WTC11 (cell line): Measurements from ENCODE around the gene TLE4. TPM values are rescaled to one million over a fixed set of nuclear protein-coding genes. Genes with fewer than 3 reads are reported as not detected.

Experiments
- ATAC-seq: fragments of 200-7000 bp; cut with Tn5 transposase; 2 replicates; pipeline ENCODE4 v1.10.0; 2021; ENCODE audit warnings: mild to moderate bottlenecking, moderate library complexity
- CTCF ChIA-PET: fragments of 300-600 bp; sonication (Branson Sonifier 250); formaldehyde crosslinking; loops from one replicate; lab custom pipeline; 2021; ENCODE audit warnings: antibody characterized with exemption; lab: Charles Lee
- POLR2A ChIA-PET: fragments of 350-600 bp; sonication (Branson Sonifier 250); formaldehyde crosslinking; loops from one replicate; lab custom pipeline; 2021; ENCODE audit warnings: antibody characterized with exemption; lab: Charles Lee
- DNase-seq: peaks from one replicate; pipeline ENCODE4 v3.0.0; 2021; ENCODE audit warnings: low spot score
- H3K27ac Mint-ChIP-seq: 2 replicates; pipeline ENCODE4 v1.8.0; 2021; ENCODE audit warnings: mixed read lengths
- H3K27me3 Mint-ChIP-seq: 2 replicates; pipeline ENCODE4 v1.8.0; 2021; ENCODE audit warnings: low read depth, mild to moderate bottlenecking, moderate library complexity, mixed read lengths
- H3K36me3 Mint-ChIP-seq: 2 replicates; pipeline ENCODE4 v1.8.0; 2021; ENCODE audit warnings: mixed read lengths
- H3K4me1 Mint-ChIP-seq: 2 replicates; pipeline ENCODE4 v1.8.0; 2022; ENCODE audit warnings: mixed read lengths
- H3K4me3 Mint-ChIP-seq: 2 replicates; pipeline ENCODE4 v1.8.0; 2021; ENCODE audit warnings: mild to moderate bottlenecking, moderate library complexity, mixed read lengths
- H3K9me3 Mint-ChIP-seq: 2 replicates; pipeline ENCODE4 v1.8.0; 2021; ENCODE audit warnings: mixed read lengths
- ELF4 ChIP-seq: sonication (generic); formaldehyde crosslinking; IDR thresholded peaks from 2 replicates; pipeline ENCODE4 v1.8.1; 2022; ENCODE audit warnings: low read depth, mild to moderate bottlenecking, moderate library complexity, missing genetic modification reagents
- ETV6 ChIP-seq: sonication (generic); formaldehyde crosslinking; IDR thresholded peaks from 2 replicates; pipeline ENCODE4 v1.8.1; 2022; ENCODE audit warnings: mild to moderate bottlenecking, missing genetic modification reagents
- GRHL2 ChIP-seq: fragments of 250-450 bp; sonication (Bioruptor Pico); IDR thresholded peaks from 2 replicates; pipeline ENCODE4 v1.8.0; 2022; ENCODE audit warnings: mild to moderate bottlenecking, moderate library complexity; ENCODE audit not compliant: insufficient replicate concordance, severe bottlenecking
- IRF2 ChIP-seq: sonication (generic); formaldehyde crosslinking; IDR thresholded peaks from 2 replicates; pipeline ENCODE4 v1.8.0; 2022; ENCODE audit warnings: low read depth, missing genetic modification reagents, borderline replicate concordance
- JAZF1 ChIP-seq: fragments of 250-450 bp; sonication (Bioruptor Pico); IDR thresholded peaks from 2 replicates; pipeline ENCODE4 v1.9.0; 2021; ENCODE audit warnings: moderate library complexity, mild to moderate bottlenecking, inconsistent platforms
- PRRX2 ChIP-seq: fragments of 250-450 bp; sonication (Bioruptor Pico); IDR thresholded peaks from 2 replicates; pipeline ENCODE4 v1.8.0; 2021; ENCODE audit warnings: mild to moderate bottlenecking
- RORB ChIP-seq: fragments of 250-450 bp; sonication (Bioruptor Pico); IDR thresholded peaks from 2 replicates; pipeline ENCODE4 v1.9.0; 2021; ENCODE audit warnings: mild to moderate bottlenecking
- ZBTB21 ChIP-seq: sonication (generic); formaldehyde crosslinking; IDR thresholded peaks from 2 replicates; pipeline ENCODE4 v1.8.1; 2023; ENCODE audit warnings: mild to moderate bottlenecking, missing genetic modification reagents, borderline replicate concordance
- ZNF396 ChIP-seq: fragments of 250-450 bp; sonication (Bioruptor Pico); IDR thresholded peaks from 2 replicates; pipeline ENCODE4 v1.8.0; 2021; ENCODE audit warnings: mild to moderate bottlenecking, moderate library complexity, borderline replicate concordance
- ZNF416 ChIP-seq: fragments of 250-450 bp; sonication (Bioruptor Pico); IDR thresholded peaks from 2 replicates; pipeline ENCODE4 v1.9.0; 2021; ENCODE audit warnings: mild to moderate bottlenecking, inconsistent platforms
- total RNA-seq: library from RNA; stranded (reverse); gene quantifications from 3 replicates; pipeline ENCODE4 v1.2.3, GENCODE V29; 2021
- TF ChIP-seq, protein P1 (sequence below): fragments of 250-450 bp; sonication (Bioruptor Pico); conservative IDR thresholded peaks from 2 replicates; pipeline ENCODE4 v1.9.0; 2021; ENCODE audit warnings: mild to moderate bottlenecking
- TF ChIP-seq, protein P2 (sequence below): sonication (generic); formaldehyde crosslinking; IDR thresholded peaks from 2 replicates; pipeline ENCODE4 v1.8.1; 2023; ENCODE audit warnings: mild to moderate bottlenecking, missing genetic modification reagents
- TF ChIP-seq, protein P3 (sequence below): sonication (generic); formaldehyde crosslinking; IDR thresholded peaks from 2 replicates; pipeline ENCODE4 v1.8.1; 2022; ENCODE audit warnings: missing genetic modification reagents, borderline replicate concordance
- TF ChIP-seq, protein P4 (sequence below): sonication (generic); formaldehyde crosslinking; IDR thresholded peaks from 2 replicates; pipeline ENCODE4 v1.8.0; 2022; ENCODE audit warnings: mild to moderate bottlenecking, missing genetic modification reagents
- TF ChIP-seq, protein P5 (sequence below): sonication (generic); formaldehyde crosslinking; conservative IDR thresholded peaks from 2 replicates; pipeline ENCODE4 v1.8.1; 2022; ENCODE audit warnings: mild to moderate bottlenecking, missing genetic modification reagents
- TF ChIP-seq, protein P6 (sequence below): sonication (generic); formaldehyde crosslinking; IDR thresholded peaks from 2 replicates; pipeline ENCODE4 v1.8.0; 2023; ENCODE audit warnings: mild to moderate bottlenecking, missing genetic modification reagents
- TF ChIP-seq, protein P7 (sequence below): fragments of 200-600 bp; IDR thresholded peaks from 2 replicates; pipeline ENCODE4 v1.8.0; 2022; ENCODE audit warnings: antibody characterized with exemption

Gene TLE4
- total RNA-seq, 1 experiment from 2014 or later, result 48.1 TPM

DNA sequence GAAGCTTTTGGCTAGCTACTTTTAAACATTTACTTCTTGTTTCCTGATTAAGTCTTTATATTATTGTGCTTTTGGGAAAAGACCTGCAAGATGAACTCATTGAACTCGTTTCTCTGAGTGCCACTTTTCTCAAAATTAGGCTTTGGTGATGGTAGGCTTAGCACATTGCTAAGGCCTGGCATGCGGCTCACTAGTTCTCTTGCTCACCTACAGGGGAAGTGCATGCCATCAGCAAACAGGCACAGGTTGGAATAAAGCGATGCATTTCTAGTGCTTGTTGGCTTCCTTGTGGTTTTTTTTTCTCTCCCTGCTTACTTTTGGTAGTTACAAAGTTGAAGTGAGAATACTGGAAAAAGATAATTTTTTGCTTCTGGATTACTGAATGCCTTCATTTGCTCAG, 41.4 kb downstream of the TLE4 start:
- DNase-seq (no peak), ATAC-seq (peak; percentile 78)
- CTCF ChIA-PET, result no interaction called here
- Mint-ChIP-seq H3K4me3 (no peak overlapping the region), H3K36me3 (no peaks in the 10 kb centered on the region), H3K9me3 (no peaks in the 10 kb centered on the region), H3K27ac (no peak overlapping the region)
- TF ChIP-seq IRF2 (CRISPR knock-in tag) (no peak), JAZF1 (CRISPR knock-in tag) (no peak)
- TF ChIP-seq, protein P1, sequence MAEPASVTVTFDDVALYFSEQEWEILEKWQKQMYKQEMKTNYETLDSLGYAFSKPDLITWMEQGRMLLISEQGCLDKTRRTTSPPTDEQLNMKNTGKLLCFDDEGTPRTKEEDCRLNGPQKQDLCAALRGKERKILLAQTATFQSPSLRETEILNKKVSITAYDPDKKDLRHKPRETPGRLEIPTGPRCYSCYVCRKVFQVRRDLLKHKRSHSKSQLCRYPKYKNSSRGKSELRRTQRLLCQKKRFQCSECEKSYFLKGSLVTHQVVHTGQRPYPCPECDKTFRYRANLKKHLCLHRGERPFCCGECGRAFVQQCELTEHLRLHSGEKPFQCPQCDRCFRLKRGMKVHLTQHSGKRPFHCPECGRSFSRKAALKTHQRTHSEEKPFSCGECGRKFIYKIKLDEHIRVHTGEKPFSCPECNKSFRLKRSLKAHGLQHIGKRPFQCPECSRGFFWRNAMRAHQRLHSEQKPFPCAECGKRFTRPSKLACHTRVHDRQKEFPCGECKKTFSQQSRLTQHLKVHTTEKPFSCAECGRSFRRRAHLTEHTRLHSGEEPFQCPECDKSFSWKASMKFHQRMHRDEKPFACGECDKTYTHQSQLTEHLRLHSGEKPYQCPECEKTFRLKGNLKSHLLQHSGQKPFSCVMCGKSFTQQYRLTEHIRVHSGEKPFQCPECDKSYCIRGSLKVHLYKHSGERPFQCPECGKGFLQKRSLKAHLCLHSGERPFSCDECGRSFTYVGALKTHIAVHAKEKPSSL (CRISPR knock-in tag), result no peak
- TF ChIP-seq, protein P2, sequence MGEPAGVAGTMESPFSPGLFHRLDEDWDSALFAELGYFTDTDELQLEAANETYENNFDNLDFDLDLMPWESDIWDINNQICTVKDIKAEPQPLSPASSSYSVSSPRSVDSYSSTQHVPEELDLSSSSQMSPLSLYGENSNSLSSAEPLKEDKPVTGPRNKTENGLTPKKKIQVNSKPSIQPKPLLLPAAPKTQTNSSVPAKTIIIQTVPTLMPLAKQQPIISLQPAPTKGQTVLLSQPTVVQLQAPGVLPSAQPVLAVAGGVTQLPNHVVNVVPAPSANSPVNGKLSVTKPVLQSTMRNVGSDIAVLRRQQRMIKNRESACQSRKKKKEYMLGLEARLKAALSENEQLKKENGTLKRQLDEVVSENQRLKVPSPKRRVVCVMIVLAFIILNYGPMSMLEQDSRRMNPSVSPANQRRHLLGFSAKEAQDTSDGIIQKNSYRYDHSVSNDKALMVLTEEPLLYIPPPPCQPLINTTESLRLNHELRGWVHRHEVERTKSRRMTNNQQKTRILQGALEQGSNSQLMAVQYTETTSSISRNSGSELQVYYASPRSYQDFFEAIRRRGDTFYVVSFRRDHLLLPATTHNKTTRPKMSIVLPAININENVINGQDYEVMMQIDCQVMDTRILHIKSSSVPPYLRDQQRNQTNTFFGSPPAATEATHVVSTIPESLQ (CRISPR knock-in tag), result no peak
- TF ChIP-seq, all 79 proteins: peak for 0
- Mint-ChIP-seq H3K27me3 (no peaks in the 10 kb centered on the region), H3K4me1 (peaks cover 76% of the 10 kb centered on the region)
- POLR2A ChIA-PET, result no interaction called here

DNA sequence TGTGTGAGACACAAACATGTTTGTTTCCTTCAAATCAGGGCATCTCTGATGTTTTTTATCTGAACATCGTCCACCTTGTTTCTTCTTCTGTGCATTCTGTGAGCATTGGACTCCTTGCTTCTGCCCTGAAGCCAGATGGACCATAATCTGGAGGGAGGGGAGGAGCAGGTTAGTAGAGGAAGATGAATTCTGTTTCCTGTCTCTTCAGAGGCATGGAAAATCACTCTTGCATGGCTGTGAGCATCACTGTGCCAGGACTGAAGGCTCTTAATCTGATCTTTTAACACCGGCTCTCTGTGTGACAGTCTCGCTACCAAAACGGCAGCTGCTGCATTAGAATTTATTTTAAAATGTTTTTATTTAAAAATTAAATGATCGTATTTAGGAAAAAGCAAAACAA, 43.3 kb downstream of the TLE4 start:
- ChIA-PET POLR2A (no interaction called here), CTCF (no interaction called here)
- ATAC-seq (no peak), DNase-seq (no peak)
- H3K36me3 Mint-ChIP-seq, result peaks cover 3% of the 10 kb centered on the region; the same call in 1 of the 2 replicates
- TF ChIP-seq, protein P3, sequence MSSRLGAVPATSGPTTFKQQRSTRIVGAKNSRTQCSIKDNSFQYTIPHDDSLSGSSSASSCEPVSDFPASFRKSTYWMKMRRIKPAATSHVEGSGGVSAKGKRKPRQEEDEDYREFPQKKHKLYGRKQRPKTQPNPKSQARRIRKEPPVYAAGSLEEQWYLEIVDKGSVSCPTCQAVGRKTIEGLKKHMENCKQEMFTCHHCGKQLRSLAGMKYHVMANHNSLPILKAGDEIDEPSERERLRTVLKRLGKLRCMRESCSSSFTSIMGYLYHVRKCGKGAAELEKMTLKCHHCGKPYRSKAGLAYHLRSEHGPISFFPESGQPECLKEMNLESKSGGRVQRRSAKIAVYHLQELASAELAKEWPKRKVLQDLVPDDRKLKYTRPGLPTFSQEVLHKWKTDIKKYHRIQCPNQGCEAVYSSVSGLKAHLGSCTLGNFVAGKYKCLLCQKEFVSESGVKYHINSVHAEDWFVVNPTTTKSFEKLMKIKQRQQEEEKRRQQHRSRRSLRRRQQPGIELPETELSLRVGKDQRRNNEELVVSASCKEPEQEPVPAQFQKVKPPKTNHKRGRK (CRISPR knock-in tag), result no peak
- no peak for TF ChIP-seq ZNF396
- TF ChIP-seq, protein P4, sequence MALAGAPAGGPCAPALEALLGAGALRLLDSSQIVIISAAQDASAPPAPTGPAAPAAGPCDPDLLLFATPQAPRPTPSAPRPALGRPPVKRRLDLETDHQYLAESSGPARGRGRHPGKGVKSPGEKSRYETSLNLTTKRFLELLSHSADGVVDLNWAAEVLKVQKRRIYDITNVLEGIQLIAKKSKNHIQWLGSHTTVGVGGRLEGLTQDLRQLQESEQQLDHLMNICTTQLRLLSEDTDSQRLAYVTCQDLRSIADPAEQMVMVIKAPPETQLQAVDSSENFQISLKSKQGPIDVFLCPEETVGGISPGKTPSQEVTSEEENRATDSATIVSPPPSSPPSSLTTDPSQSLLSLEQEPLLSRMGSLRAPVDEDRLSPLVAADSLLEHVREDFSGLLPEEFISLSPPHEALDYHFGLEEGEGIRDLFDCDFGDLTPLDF (CRISPR knock-in tag), result no peak
- H3K4me1 Mint-ChIP-seq, result peaks cover 68% of the 10 kb centered on the region
- H3K27me3 Mint-ChIP-seq, result no peaks in the 10 kb centered on the region
- no peaks in the 10 kb centered on the region for H3K9me3 Mint-ChIP-seq
- H3K4me3 Mint-ChIP-seq, result no peak overlapping the region
- H3K27ac Mint-ChIP-seq, result peak overlapping the region; percentile 9; the same call in 1 of the 2 replicates

DNA sequence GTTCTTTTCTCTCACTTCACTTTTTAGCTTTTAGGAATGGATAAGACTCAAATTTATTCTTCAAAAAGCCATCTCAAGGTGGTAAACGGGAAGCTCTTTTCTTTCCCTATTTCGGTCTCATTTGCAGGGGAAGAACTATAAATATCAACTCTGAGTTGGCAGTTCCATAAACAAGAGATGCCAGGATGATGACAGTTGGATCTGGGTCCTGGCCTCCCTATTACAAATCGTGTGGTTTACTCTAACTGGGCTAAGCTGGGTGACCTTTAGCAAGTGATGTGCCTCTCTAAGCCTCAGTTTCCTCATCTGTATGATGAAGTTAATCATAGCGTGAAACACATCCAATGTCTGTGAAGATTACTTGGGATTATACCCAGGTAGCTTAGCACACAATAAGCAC, 44.2 kb downstream of the TLE4 start:
- peaks cover 3% of the 10 kb centered on the region; the same call in 1 of the 2 replicates for H3K36me3 Mint-ChIP-seq
- H3K4me1 Mint-ChIP-seq, result peaks cover 64% of the 10 kb centered on the region
- no peak overlapping the region for H3K4me3 Mint-ChIP-seq
- DNase-seq (no peak), ATAC-seq (no peak)
- H3K9me3 Mint-ChIP-seq, result no peaks in the 10 kb centered on the region
- TF ChIP-seq GRHL2 (CRISPR knock-in tag), result no peak
- CTCF ChIA-PET, result no interaction called here
- POLR2A ChIA-PET, result interaction anchor here (0.6 kb wide), 1 partner anchor 45 kb away, joined by 3 read pairs; the partner anchor contains the start of gene TLE4
- no peak overlapping the region for H3K27ac Mint-ChIP-seq
- H3K27me3 Mint-ChIP-seq, result no peaks in the 10 kb centered on the region

DNA sequence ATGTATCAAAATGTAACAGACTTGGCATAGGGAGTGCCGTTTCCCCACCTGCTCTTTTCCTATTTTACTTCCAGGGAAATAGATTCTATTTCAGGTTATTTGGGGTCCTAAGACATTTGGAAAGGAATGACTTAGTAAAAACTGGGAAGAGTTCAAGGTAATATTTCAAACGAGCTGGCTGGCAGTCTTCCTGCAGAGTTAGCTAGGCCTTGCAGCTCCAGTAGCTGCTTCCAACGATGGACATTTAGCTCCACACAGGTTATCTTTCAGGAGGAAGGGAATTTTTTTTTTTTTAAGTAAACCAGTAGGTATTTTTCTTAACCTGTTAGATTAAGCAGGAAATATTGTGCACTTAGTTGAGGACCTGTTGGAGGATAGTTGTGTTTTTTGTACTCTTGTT, 45.2 kb downstream of the TLE4 start:
- DNase-seq (no peak), ATAC-seq (no peak)
- H3K36me3 Mint-ChIP-seq, result peaks cover 3% of the 10 kb centered on the region; the same call in 1 of the 2 replicates
- H3K4me3 Mint-ChIP-seq, result no peak overlapping the region
- POLR2A ChIA-PET, result no interaction called here
- peak overlapping the region; percentile 25; the same call in 1 of the 2 replicates for H3K27ac Mint-ChIP-seq
- CTCF ChIA-PET, result no interaction called here
- H3K4me1 Mint-ChIP-seq, result peaks cover 68% of the 10 kb centered on the region
- H3K9me3 Mint-ChIP-seq, result no peaks in the 10 kb centered on the region
- H3K27me3 Mint-ChIP-seq, result no peaks in the 10 kb centered on the region
- no peak for TF ChIP-seq ETV6 (CRISPR knock-in tag)
- TF ChIP-seq PRRX2, result no peak
- TF ChIP-seq, protein P5, sequence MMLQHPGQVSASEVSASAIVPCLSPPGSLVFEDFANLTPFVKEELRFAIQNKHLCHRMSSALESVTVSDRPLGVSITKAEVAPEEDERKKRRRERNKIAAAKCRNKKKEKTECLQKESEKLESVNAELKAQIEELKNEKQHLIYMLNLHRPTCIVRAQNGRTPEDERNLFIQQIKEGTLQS (CRISPR knock-in tag), result no peak
- no peak for TF ChIP-seq ELF4
- TF ChIP-seq, protein P6, sequence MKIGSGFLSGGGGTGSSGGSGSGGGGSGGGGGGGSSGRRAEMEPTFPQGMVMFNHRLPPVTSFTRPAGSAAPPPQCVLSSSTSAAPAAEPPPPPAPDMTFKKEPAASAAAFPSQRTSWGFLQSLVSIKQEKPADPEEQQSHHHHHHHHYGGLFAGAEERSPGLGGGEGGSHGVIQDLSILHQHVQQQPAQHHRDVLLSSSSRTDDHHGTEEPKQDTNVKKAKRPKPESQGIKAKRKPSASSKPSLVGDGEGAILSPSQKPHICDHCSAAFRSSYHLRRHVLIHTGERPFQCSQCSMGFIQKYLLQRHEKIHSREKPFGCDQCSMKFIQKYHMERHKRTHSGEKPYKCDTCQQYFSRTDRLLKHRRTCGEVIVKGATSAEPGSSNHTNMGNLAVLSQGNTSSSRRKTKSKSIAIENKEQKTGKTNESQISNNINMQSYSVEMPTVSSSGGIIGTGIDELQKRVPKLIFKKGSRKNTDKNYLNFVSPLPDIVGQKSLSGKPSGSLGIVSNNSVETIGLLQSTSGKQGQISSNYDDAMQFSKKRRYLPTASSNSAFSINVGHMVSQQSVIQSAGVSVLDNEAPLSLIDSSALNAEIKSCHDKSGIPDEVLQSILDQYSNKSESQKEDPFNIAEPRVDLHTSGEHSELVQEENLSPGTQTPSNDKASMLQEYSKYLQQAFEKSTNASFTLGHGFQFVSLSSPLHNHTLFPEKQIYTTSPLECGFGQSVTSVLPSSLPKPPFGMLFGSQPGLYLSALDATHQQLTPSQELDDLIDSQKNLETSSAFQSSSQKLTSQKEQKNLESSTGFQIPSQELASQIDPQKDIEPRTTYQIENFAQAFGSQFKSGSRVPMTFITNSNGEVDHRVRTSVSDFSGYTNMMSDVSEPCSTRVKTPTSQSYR, result no peak
- TF ChIP-seq ZBTB21 (CRISPR knock-in tag), result no peak
- no peak for TF ChIP-seq ZNF416 (CRISPR knock-in tag)
- TF ChIP-seq RORB (CRISPR knock-in tag), result no peak
- TF ChIP-seq, protein P7, sequence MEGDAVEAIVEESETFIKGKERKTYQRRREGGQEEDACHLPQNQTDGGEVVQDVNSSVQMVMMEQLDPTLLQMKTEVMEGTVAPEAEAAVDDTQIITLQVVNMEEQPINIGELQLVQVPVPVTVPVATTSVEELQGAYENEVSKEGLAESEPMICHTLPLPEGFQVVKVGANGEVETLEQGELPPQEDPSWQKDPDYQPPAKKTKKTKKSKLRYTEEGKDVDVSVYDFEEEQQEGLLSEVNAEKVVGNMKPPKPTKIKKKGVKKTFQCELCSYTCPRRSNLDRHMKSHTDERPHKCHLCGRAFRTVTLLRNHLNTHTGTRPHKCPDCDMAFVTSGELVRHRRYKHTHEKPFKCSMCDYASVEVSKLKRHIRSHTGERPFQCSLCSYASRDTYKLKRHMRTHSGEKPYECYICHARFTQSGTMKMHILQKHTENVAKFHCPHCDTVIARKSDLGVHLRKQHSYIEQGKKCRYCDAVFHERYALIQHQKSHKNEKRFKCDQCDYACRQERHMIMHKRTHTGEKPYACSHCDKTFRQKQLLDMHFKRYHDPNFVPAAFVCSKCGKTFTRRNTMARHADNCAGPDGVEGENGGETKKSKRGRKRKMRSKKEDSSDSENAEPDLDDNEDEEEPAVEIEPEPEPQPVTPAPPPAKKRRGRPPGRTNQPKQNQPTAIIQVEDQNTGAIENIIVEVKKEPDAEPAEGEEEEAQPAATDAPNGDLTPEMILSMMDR, result no peak
- no peak for TF ChIP-seq GRHL2 (CRISPR knock-in tag)
